Measurements from ENCODE around the gene MADD.
A peak's percentile ranks its signal among the peaks of the same experiment; 100 is the strongest.

Gene MADD

DNA sequence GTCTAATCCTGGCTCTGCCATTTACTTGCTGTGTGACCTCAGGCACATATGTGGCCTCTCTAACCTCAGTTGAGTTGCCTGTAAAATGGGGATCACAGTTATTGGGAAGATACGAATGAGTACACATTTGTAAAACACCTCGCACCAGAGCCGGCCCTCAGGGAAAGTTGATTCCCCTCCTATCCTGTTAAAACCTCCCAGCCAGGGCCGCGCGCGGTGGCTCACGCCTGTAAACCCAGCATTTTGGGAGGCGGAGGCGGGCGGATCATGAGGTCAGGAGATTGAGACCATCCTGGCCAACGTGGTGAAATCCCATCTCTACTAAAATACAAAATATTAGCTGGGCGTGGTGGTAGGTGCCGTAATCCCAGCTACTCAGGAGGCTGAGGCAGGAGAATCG lies 90.4 kb downstream of the MADD start:
- no peak for DNase-seq

- no peak for DNase-seq
Measured at GRCh38 chr11:47361419-47361818, 91.5 kb downstream of the MADD start.

DNA sequence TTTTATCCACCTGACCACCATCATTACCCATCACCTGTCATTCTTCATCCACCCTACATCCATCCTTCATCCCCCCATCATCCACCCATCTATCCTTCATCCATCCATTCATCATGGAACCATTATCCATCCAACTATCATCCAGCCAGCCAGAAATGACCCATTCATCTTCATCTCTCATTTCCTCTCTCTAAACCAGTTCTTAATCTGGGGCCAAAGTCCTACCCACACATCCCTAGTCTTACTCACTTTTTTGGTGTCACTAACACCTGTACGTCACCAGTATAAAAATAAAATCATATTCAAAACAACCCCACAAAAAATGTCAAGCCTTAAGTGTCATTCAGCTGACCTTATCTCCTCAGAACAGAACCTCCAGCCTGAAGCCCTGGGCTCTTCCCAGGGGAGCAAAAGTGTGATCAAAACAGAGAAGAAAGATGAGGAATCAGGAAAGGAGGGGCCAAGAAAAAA lies 96.1 kb downstream of the MADD start:
- DNase-seq, result no peak

DNA sequence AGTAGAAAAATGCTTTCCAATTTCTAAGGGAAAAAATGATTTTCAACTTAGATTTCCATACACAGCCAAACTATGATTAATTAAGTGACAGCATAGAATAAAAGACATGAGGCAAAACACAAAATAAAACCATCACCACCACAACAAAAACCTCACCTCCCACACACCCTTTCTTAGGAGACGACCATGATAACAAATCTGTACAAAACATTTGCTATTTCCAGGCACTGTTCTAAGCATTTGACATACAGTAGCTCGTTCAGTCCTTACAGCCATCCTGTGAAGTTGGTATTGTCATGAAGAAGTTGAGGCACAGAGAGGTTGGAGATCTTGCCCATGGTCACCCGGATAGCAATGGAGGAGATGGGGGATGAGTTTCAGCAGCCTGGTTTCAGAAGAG lies 99.7 kb downstream of the MADD start:
- DNase-seq, result no peak

DNA sequence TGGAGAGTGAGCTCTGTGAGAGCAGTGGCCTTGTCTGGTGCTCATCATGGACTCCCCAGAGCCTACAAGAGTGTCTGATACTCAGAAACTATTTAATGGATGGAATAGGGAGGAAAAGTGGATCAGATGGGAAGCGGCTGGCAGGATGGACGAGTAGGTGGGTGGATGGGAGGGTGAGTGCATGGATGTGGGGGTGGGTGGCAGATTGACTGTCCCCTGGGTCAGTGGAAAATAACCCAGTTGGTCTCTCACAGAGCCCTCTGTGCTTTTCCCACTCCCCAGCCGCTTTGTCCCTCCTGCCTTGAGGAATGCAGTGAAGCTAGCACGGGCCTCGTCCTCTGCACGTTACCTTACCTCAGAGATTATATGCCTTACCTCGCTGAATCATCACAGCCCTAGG lies 102.5 kb downstream of the MADD start:
- DNase-seq, result no peak

GRCh38 chr11:47373876-47374719 lies 104.2 kb downstream of the MADD start:
- peak; percentile 33 for DNase-seq

DNA sequence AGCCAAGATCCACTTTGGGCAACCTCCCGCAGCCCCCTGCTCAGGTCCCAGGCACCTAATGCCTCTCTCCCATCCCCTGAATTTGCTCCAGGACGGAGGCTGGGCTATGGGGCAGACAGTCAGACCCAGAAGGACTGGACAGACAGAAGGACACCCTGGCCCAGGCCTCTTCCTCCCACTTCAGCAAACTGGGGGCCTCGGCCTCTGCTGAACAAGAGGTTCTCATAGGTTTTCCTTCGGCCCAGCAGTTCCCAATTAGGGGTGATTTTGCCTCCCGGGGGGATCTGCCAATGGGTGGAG lies 104.7 kb downstream of the MADD start:
- no peak for DNase-seq

GRCh38 chr11:47375020-47375419 lies 105.1 kb downstream of the MADD start:
- no peak for DNase-seq

DNA sequence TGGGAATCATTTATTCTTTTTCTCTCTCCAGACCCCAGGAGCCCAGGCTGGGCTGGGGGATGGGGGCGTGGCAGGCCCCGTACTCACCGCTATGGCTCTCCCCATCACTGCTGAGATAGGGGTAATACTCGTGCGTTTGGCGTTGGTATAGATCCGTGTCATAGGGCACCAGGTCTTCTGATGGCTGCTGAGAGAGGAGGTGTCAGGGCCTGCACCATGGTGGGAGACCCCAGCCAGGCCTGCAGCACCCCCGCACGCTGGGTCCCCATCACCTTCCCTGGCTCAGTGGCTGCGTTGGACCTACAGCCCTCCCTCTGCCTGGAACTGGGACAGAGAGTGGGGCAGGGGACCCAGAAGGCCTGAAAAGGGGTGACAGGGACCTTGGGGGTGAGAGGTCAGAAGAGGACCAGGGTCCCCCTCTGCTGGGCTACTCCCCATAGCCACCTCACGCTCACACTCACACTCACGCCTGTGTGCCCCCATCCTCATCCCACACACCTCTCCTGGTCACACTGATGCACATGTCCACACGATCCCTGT lies 105.7 kb downstream of the MADD start:
- DNase-seq, result no peak

DNA sequence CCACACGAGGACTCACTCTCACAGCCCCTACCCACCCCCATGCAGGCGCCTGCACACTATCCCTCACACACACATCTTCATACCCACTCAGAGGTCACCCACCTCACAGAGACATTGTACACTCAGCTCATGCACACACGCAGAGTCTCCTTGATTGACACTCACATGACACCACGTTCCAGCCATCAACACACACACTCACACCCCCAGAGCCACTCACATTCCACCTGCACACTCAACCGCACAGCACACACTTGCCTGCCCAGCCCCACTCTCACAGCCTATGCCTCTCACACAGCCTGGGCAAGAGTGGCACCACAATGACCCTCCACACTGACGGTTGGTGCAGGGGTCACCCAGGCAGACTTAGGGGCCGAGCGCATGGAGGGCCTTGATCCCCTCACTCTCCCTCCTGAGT lies 106.2 kb downstream of the MADD start:
- no peak for DNase-seq

DNA sequence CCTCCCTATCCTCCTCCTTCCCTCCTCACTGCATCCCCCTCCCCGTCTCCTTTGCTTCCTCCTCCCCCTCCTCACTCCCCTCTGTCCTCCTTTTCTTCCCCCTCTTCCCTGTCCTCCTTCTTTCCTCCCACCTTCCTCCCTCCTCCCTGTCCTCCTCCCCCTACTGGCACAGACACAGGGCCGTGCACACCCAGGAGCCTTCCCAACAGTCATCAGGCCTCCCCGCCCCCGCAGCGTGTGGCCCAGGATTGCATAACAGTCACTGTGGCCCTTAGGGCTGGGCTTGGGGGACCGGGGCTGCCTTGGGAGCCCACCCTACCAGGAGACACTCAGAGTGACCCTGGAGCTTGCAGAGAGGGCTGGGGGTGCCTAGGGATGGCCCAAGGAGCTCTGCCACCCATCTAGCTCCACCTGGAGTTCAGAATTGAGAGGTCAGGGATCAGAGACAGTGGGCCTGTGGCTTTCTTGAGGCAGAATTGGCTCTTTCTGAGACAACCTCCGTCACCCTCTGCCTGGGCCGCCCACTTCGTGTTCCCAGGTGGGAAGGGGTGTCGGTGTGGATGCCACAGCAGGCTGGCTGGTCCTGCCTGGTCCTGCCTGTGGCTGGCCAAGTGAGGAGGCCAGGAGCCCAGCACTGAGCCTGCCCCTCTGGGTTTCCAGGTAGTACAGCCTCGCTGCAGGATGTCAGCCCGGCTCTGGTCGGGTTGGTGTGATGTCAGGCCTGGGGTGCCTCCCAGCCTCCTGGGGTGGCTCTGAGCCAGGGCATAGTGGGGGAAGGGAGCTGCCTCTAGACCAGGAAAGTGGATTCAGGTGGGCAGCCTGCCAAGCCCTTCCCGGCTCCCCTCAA lies 106.8 kb downstream of the MADD start:
- no peak for DNase-seq

GRCh38 chr11:47377571-47378009 lies 107.7 kb downstream of the MADD start:
- DNase-seq, result no peak

DNA sequence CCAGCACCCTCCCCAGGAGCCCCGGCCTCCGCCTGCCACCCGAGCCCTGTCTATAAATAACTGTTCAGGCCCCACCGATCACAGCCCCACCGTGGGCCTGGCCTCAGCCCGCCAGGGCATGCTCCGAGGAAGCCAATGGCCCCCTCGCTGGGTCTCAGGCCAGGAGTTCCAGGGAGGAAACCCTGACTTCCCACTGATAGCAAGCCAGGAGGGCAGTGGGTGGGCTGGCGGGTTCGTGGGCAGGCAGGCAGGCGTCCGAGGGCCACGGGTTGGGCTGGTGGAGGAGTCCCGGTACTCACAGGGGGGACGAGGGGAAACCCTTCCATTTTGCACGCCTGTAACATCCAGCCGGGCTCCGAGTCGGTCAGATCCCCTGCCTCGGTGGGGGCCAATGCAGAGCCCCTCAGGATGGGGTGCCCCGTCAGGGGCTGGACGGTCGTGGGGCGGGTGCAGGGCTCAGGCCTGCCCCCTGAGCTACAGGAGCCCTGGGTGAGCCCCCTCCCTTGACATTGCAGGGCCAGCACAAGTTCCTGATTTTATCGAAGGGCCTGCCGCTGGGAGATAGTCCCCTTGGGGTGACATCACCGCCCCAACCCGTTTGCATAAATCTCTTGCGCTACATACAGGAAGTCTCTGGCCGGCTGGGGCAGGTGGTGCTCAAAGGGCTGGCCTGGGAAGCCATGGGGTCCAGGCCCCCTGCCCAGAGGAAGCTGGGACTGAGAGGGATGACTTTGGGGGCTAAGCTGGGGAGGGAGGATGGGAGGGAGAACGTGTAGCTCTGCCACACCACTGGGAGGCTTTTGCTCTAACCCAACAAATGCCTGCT lies 108.3 kb downstream of the MADD start, which contains the start of gene SPI1:
Gene SPI1 (minus strand): TSS at position 538 of the 826 bp plus-strand sequence. CDS start 194 bp downstream, at position 344.
- no peak for DNase-seq

- DNase-seq, result no peak
Measured at GRCh38 chr11:47378836-47379170, 108.9 kb downstream of the MADD start.

DNA sequence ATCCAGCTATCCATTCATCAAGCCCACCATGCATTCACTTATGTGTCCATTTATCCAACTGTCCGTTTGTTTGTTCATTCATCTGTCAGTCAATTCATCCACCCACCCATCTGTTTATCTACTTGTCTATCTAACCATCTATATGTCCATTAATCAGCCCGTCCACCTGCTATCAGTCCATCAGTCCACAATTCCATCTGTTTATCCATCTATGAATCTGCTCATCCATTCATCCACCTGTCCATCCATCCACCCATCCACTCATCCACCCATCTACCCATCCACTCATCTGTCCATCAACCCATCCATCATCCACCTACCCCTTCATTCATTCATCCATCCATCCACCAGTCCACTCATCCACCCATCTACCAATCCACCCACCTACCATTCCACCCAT lies 109.4 kb downstream of the MADD start:
- DNase-seq, result no peak
